HUES48 (cell line): ENCODE measurements around the gene HLCS.
"Not testable (repeated sequence)": the region's sequence is repeated elsewhere in the genome, so short reads cannot be mapped to it uniquely, and the experiment has no call there.

Experiments
- H3K27ac ChIP-seq: one replicate; pipeline ENCODE4 v1.7.0; 2013; ENCODE audit warnings: low read depth, low read length, inconsistent platforms
- H3K27me3 ChIP-seq: 2 replicates; pipeline ENCODE4 v1.6.1; 2013; ENCODE audit warnings: mild to moderate bottlenecking, low read length; ENCODE audit not compliant: control insufficient read depth, insufficient read depth
- H3K36me3 ChIP-seq: 2 replicates; pipeline ENCODE4 v1.6.1; 2013; ENCODE audit warnings: low read length; ENCODE audit not compliant: control insufficient read depth, insufficient read depth
- H3K4me1 ChIP-seq: 2 replicates; pipeline ENCODE4 v1.6.1; 2013; ENCODE audit warnings: mild to moderate bottlenecking, low read length; ENCODE audit not compliant: control insufficient read depth, insufficient read depth
- H3K4me3 ChIP-seq: 2 replicates; pipeline ENCODE4 v1.5.1; 2013; ENCODE audit warnings: mild to moderate bottlenecking, low read depth, low read length
- H3K9ac ChIP-seq: 2 replicates; pipeline ENCODE4 v1.6.1; 2013; ENCODE audit warnings: mild to moderate bottlenecking, low read depth, low read length, moderate library complexity
- H3K9me3 ChIP-seq: 2 replicates; pipeline ENCODE4 v1.6.1; 2013; ENCODE audit warnings: low read length; ENCODE audit not compliant: control insufficient read depth, insufficient read depth

The HLCS gene

DNA sequence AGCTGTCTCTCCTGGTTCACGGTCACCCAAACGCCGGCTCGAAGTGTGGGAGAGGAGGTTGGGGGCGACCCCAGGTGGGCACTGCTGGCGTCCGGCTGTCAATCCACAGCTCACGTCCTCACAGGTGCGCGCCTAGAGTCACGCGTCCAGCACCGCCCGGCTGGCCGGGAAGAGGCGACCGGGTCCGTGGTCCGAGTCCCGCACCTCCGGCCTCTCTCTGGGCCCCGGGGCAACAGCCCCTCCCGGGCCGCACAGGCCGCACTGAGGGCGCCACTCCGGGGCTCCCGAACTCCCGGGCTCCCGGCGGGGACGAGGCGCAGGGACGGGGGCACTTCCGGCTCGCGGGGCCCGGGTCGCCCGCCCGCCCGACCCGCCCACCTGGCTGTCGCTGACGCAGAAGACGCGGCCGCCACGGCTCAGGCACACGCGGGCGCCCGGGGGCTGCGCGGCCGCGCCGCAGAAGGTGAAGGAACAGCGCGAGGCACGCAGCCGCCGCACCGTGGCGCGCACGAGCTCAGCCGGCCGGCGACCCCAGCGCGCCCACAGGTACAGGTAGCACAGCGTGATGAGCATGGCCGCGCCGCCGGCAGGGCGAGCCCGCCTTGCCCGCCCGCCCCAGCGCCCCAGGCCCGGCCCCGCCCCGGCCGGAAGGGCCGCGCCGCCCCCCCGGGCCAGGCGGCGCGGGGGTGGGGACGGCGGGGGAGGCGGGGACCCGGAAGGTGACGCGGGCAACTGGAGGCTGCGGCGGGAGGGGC lies at the start of gene HLCS:
TSS of gene HLCS (minus strand) at position 604 of the 755 bp plus-strand sequence. CDS start at position 573, 31 bp downstream.
- H3K9ac ChIP-seq, result peak within 1 kb of the TSS; percentile 75
- H3K4me3 ChIP-seq, result peak within 1 kb of the TSS; percentile 80
- 0 out of 2 replicates have a peak, but pooled peaks cover 3% of the 10 kb centered on the region for H3K4me1 ChIP-seq
- peak within 1 kb of the TSS; percentile 64 for H3K27ac ChIP-seq
- no peaks in the 10 kb centered on the region for H3K9me3 ChIP-seq
- 0 out of 2 replicates have a peak, but pooled peaks cover 6% of the 10 kb centered on the region for H3K36me3 ChIP-seq
- H3K27me3 ChIP-seq, result no peaks in the 10 kb centered on the region; the same call in 1 of the 2 replicates

DNA sequence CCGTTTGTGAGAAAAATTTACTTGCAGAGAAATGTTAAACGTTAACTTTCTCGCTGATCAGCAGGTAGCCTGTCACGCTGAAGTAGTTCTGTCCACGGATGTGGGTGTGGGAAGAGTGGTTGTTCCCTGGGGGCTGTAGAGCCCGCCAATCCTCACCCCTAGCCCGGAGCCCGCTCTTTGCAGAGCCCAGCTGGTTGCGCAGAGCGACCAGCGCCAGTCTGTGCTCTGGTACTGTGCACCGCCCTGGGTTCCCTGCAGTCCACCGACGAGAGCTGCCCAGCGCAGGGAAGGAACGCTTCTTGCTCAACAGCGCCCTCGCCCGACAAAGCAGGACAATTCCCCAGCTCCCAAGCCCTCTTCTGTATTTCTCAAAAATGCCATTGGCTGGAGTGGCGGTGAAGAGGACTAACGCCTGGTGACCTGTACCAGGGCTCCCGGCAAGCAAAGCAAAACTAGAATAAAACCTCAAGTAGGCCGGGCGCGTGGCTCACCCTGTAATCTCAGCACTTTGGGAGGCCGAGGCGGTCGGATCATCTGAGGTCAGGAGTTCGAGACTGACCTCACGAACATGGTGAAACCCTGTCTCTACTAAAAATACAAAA lies 43.4 kb upstream of the HLCS start:
- Histone ChIP-seq H3K9ac (no peak overlapping the region), H3K4me3 (peak overlapping the region; percentile 49), H3K4me1 (no peaks in the 10 kb centered on the region), H3K36me3 (no peaks in the 10 kb centered on the region), H3K27ac (no peak overlapping the region), H3K9me3 (no peaks in the 10 kb centered on the region), H3K27me3 (peaks cover 48% of the 10 kb centered on the region)

- no peaks in the 10 kb centered on the region for H3K36me3 ChIP-seq
- no peak overlapping the region for H3K9ac ChIP-seq
- H3K4me1 ChIP-seq, result no peaks in the 10 kb centered on the region
Measured at GRCh38 chr21:37008724-37009123, 42.3 kb upstream of the HLCS start.

DNA sequence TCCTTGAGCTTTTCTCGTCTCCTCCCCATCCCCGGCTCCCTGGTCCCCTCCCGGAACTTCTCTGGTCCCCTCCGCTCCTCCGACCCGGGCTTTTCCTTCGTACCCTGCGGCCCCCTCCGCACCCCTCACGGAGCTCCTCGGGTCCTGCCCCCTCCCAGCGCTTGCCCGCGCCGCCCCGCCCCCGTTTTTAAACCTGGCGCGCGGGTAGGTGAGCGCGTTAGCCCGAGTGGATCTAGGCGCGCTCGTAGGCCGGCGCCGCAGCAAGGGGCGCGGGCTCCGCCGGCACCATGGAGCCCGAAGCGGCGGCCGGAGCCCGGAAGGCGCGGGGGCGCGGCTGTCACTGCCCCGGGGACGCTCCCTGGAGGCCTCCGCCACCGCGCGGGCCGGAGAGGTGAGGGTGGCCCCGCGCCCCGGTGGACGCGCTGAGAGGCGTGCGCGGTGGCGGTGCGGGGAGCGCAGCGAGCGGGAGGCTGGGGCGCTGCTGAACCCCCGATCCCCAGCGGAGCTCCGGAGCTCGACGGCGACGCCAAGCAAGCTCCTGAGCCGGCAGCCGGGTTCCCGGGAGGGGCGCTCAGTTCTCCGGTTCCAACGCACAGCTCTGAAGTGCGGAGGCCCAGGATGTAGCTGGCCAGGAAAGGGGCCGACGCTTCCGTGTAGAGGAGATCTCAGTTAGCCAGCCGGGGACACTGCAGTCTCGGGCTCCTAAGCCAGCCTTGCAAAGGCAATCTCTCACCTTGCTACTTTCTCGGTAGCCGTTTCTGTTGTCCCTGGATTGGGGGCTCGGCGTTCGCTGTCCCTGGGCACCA lies 40.2 kb upstream of the HLCS start, which contains the start of gene RIPPLY3:
TSS of gene RIPPLY3 (plus strand) at position 217 of the 806 bp plus-strand sequence. CDS start at position 288, 71 bp downstream.
- Histone ChIP-seq H3K9ac (no peak within 1 kb of the TSS), H3K4me1 (0 out of 2 replicates have a peak, but pooled peaks cover 2% of the 10 kb centered on the region), H3K9me3 (no peaks in the 10 kb centered on the region), H3K36me3 (no peaks in the 10 kb centered on the region), H3K4me3 (peak within 1 kb of the TSS; percentile 65), H3K27ac (no peak within 1 kb of the TSS), H3K27me3 (peaks cover 53% of the 10 kb centered on the region)

More at GRCh38 chr21:37008724-37009123, 42.3 kb upstream of the HLCS start:
- H3K4me3 ChIP-seq, result no peak overlapping the region
- no peak overlapping the region for H3K27ac ChIP-seq
- H3K27me3 ChIP-seq, result peaks cover 53% of the 10 kb centered on the region
- H3K9me3 ChIP-seq, result no peaks in the 10 kb centered on the region

DNA sequence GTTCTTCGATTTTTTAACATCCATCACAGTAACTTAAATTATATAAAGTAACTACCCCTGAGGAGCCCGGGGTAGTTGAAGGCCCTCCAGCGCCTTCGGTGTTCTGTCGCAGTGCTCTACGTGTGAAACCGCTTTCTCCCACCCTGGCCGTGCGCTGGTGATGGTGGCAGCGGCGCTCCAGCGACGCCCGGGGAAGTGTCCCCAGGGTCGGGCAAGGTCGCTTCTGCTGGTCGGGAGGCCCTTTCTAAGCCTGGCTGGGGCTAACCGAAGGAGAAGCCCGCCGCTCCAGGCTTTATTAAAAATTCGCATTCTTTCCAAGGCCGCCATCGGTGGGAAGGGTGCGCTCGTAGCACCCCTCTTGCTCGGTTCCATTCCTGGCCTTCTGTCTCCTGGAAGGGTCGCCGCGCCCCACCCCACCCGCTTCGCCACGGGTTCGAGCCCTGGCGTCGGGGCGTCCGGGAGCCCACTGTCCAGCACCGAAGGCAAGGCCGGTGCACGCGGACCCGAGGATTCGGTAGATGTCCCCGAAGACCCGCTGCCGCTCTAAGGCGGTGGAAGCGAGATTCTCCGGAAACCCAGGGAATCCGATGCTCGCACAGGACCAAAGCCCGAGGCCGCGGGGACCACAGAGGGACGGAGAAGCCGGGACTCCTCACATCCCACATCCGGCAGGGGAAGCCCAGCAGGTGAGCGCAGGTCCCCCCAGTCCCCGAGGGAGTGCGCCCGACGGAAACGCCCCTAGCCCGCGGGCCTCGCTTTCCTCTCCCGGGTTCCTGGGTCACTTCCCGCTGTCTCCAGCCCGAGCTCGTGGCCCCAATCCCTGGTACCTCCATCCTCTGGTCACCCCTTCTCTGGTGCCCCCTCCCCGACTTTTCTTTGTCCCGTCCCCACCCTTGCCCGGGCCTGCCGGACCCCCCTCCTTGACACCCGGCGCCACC lies 39.3 kb upstream of the HLCS start:
- no peak overlapping the region for H3K9ac ChIP-seq
- no peaks in the 10 kb centered on the region for H3K9me3 ChIP-seq
- peaks cover 53% of the 10 kb centered on the region for H3K27me3 ChIP-seq
- H3K4me3 ChIP-seq, result peak overlapping the region; percentile 65
- no peaks in the 10 kb centered on the region for H3K36me3 ChIP-seq
- H3K4me1 ChIP-seq, result 0 out of 2 replicates have a peak, but pooled peaks cover 6% of the 10 kb centered on the region
- no peak overlapping the region for H3K27ac ChIP-seq

DNA sequence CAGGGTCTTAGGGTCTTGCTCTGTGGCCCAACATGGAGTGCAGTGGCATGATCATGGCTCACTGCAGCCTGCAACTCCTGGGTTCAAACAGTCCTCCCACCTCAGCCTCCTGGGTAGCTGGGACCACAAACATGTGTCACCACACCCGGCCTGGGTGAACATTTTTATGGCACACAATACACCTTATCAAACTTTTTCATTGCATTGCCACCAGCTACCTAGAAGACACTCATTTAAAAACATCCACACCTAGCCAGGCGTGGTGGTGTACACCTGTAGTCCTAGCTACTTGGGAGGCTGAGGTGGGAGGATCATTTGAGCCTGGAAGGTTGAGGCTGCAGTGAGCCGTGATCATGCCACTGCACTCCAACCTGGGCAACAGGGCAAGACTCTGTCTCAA lies 37.4 kb upstream of the HLCS start:
- H3K4me3 ChIP-seq, H3K36me3 ChIP-seq, H3K9me3 ChIP-seq, H3K27ac ChIP-seq, H3K4me1 ChIP-seq, H3K9ac ChIP-seq: not testable (repeated sequence)
- H3K27me3 ChIP-seq, result peaks cover 44% of the 10 kb centered on the region

- not testable (repeated sequence) for H3K9ac ChIP-seq, H3K4me1 ChIP-seq, H3K27ac ChIP-seq, H3K4me3 ChIP-seq, H3K9me3 ChIP-seq, H3K36me3 ChIP-seq
- peaks cover 34% of the 10 kb centered on the region for H3K27me3 ChIP-seq
Measured at GRCh38 chr21:37002851-37003250, 36.4 kb upstream of the HLCS start.

- Histone ChIP-seq H3K4me3 (no peak overlapping the region), H3K36me3 (no peaks in the 10 kb centered on the region), H3K27ac (no peak overlapping the region)
Measured at GRCh38 chr21:37001441-37001840, 35.0 kb upstream of the HLCS start.

GRCh38 chr21:37000381-37000780 lies 33.9 kb upstream of the HLCS start:
- Histone ChIP-seq H3K9ac (no peak overlapping the region), H3K36me3 (no peaks in the 10 kb centered on the region), H3K4me1 (0 out of 2 replicates have a peak, but pooled peaks cover 6% of the 10 kb centered on the region), H3K27me3 (peaks cover 10% of the 10 kb centered on the region), H3K9me3 (no peaks in the 10 kb centered on the region), H3K27ac (no peak overlapping the region), H3K4me3 (no peak overlapping the region)

More at GRCh38 chr21:37001441-37001840, 35.0 kb upstream of the HLCS start:
- Histone ChIP-seq H3K27me3 (peaks cover 21% of the 10 kb centered on the region), H3K9me3 (no peaks in the 10 kb centered on the region), H3K4me1 (0 out of 2 replicates have a peak, but pooled peaks cover 6% of the 10 kb centered on the region), H3K9ac (no peak overlapping the region)
